ENCODE measurements around the gene ZNF185. TPM values are rescaled to one million over a fixed set of nuclear protein-coding genes. Genes with fewer than 3 reads are reported as not detected.

The ZNF185 gene
- total and polyA plus RNA-seq, 2 of the 8 experiments (the other 6 are each of a cell fraction or from before 2014, with no cell fraction given): 15.6 to 20.1 TPM

DNA sequence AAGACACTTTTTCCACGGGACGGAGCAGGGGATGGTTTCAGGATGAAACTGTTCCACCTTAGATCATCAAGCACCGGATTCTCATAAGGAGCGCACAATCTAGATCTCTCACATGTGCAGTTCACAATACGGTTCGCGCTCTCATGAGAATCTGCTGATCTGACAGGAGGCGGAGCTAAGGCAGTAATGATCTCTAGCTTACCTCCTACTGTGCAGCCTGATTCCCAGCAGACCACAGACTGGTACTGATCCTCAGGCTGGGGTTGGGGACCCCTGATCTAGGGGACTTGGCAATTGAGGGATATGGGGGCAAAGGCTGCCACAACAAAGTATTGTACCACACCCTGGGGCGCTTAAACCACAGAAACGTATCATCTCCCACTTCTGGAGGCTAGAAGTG, 25.7 kb downstream of the ZNF185 start (continued):
- TF ChIP-seq, protein P1, sequence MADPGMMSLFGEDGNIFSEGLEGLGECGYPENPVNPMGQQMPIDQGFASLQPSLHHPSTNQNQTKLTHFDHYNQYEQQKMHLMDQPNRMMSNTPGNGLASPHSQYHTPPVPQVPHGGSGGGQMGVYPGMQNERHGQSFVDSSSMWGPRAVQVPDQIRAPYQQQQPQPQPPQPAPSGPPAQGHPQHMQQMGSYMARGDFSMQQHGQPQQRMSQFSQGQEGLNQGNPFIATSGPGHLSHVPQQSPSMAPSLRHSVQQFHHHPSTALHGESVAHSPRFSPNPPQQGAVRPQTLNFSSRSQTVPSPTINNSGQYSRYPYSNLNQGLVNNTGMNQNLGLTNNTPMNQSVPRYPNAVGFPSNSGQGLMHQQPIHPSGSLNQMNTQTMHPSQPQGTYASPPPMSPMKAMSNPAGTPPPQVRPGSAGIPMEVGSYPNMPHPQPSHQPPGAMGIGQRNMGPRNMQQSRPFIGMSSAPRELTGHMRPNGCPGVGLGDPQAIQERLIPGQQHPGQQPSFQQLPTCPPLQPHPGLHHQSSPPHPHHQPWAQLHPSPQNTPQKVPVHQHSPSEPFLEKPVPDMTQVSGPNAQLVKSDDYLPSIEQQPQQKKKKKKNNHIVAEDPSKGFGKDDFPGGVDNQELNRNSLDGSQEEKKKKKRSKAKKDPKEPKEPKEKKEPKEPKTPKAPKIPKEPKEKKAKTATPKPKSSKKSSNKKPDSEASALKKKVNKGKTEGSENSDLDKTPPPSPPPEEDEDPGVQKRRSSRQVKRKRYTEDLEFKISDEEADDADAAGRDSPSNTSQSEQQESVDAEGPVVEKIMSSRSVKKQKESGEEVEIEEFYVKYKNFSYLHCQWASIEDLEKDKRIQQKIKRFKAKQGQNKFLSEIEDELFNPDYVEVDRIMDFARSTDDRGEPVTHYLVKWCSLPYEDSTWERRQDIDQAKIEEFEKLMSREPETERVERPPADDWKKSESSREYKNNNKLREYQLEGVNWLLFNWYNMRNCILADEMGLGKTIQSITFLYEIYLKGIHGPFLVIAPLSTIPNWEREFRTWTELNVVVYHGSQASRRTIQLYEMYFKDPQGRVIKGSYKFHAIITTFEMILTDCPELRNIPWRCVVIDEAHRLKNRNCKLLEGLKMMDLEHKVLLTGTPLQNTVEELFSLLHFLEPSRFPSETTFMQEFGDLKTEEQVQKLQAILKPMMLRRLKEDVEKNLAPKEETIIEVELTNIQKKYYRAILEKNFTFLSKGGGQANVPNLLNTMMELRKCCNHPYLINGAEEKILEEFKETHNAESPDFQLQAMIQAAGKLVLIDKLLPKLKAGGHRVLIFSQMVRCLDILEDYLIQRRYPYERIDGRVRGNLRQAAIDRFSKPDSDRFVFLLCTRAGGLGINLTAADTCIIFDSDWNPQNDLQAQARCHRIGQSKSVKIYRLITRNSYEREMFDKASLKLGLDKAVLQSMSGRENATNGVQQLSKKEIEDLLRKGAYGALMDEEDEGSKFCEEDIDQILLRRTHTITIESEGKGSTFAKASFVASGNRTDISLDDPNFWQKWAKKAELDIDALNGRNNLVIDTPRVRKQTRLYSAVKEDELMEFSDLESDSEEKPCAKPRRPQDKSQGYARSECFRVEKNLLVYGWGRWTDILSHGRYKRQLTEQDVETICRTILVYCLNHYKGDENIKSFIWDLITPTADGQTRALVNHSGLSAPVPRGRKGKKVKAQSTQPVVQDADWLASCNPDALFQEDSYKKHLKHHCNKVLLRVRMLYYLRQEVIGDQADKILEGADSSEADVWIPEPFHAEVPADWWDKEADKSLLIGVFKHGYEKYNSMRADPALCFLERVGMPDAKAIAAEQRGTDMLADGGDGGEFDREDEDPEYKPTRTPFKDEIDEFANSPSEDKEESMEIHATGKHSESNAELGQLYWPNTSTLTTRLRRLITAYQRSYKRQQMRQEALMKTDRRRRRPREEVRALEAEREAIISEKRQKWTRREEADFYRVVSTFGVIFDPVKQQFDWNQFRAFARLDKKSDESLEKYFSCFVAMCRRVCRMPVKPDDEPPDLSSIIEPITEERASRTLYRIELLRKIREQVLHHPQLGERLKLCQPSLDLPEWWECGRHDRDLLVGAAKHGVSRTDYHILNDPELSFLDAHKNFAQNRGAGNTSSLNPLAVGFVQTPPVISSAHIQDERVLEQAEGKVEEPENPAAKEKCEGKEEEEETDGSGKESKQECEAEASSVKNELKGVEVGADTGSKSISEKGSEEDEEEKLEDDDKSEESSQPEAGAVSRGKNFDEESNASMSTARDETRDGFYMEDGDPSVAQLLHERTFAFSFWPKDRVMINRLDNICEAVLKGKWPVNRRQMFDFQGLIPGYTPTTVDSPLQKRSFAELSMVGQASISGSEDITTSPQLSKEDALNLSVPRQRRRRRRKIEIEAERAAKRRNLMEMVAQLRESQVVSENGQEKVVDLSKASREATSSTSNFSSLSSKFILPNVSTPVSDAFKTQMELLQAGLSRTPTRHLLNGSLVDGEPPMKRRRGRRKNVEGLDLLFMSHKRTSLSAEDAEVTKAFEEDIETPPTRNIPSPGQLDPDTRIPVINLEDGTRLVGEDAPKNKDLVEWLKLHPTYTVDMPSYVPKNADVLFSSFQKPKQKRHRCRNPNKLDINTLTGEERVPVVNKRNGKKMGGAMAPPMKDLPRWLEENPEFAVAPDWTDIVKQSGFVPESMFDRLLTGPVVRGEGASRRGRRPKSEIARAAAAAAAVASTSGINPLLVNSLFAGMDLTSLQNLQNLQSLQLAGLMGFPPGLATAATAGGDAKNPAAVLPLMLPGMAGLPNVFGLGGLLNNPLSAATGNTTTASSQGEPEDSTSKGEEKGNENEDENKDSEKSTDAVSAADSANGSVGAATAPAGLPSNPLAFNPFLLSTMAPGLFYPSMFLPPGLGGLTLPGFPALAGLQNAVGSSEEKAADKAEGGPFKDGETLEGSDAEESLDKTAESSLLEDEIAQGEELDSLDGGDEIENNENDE (IDR thresholded peaks at IDR 0.05; ENCODE audit: insufficient replicate concordance, low read length): no peak
- no peak for TF ChIP-seq TAF1 (IDR thresholded peaks at IDR 0.05; ENCODE audit: low read depth, low read length)
- no peak for TF ChIP-seq KDM4A (IDR thresholded peaks at IDR 0.05; ENCODE audit: low read depth, low read length, severe bottlenecking)
- no peak for TF ChIP-seq TEAD4 (IDR thresholded peaks at IDR 0.05; ENCODE audit: low read depth, low read length)
- TF ChIP-seq TBP (IDR thresholded peaks at IDR 0.05; ENCODE audit: low read depth, low read length): no peak
- no peak for TF ChIP-seq KDM5A (IDR thresholded peaks at IDR 0.05; ENCODE audit: low read length)
- TF ChIP-seq ASH2L (IDR thresholded peaks at IDR 0.05; ENCODE audit: low read length): no peak
- TF ChIP-seq, protein P2, sequence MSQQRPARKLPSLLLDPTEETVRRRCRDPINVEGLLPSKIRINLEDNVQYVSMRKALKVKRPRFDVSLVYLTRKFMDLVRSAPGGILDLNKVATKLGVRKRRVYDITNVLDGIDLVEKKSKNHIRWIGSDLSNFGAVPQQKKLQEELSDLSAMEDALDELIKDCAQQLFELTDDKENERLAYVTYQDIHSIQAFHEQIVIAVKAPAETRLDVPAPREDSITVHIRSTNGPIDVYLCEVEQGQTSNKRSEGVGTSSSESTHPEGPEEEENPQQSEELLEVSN (IDR thresholded peaks at IDR 0.05): no peak
- TF ChIP-seq, protein P3, sequence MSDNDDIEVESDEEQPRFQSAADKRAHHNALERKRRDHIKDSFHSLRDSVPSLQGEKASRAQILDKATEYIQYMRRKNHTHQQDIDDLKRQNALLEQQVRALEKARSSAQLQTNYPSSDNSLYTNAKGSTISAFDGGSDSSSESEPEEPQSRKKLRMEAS (IDR thresholded peaks at IDR 0.05): no peak
- TF ChIP-seq FOSL1 (IDR thresholded peaks at IDR 0.05; ENCODE audit: insufficient read depth, low read depth, low read length): no peak
- no peak for TF ChIP-seq CTBP2 (IDR thresholded peaks at IDR 0.05; ENCODE audit: borderline replicate concordance, insufficient read depth, insufficient read length, low read length)

Data from H1 (cell line).